PC-3 (cell line): ENCODE results near the gene GTF2F2. TPM values are rescaled to one million over a fixed set of nuclear protein-coding genes. Genes with fewer than 3 reads are reported as not detected.
A peak's percentile ranks its signal among the peaks of the same experiment; 100 is the strongest.

Experiments
- ATAC-seq: fragments of 200-7000 bp; cut with Tn5 transposase; 2 replicates; pipeline ENCODE4 v1.9.1; 2020; ENCODE audit warnings: mild to moderate bottlenecking, moderate library complexity
- BruUV-seq: library from RNA; stranded (reverse); fragments of 400-500 nt; replicated peaks from 2 replicates; lab custom pipeline; 2021; lab: Mats Ljungman, UMichigan
- CTCF ChIA-PET: fragments of 300-600 bp; sonication (Branson Sonifier 250); formaldehyde crosslinking; loops from one replicate; lab custom pipeline; 2022; ENCODE audit warnings: antibody characterized with exemption; lab: Charles Lee
- POLR2A ChIA-PET: fragments of 300-600 bp; sonication (Branson Sonifier 250); formaldehyde crosslinking; loops from one replicate; lab custom pipeline; 2022; ENCODE audit warnings: antibody characterized with exemption; ENCODE audit not compliant: unreplicated experiment; lab: Charles Lee
- DNase-seq: peaks from one replicate; pipeline ENCODE4 v3.0.0-alpha.2; 2015
- H2AFZ ChIP-seq: fragments of 300-600 bp; sonication (generic); 2 replicates; pipeline ENCODE4 v1.6.0; 2016; ENCODE audit warnings: antibody characterized with exemption, low read length
- H3F3A ChIP-seq: fragments of 300-600 bp; sonication (generic); one replicate; pipeline ENCODE4 v1.6.0; 2017; ENCODE audit warnings: antibody characterized with exemption, low read length, control low read depth, mild to moderate bottlenecking; ENCODE audit not compliant: unreplicated experiment
- H3K27ac ChIP-seq: fragments of 300-600 bp; sonication (generic); 2 replicates; pipeline ENCODE4 v1.5.1; 2016; ENCODE audit warnings: mild to moderate bottlenecking, low read length
- H3K27me3 ChIP-seq: fragments of 300-600 bp; sonication (generic); 2 replicates; pipeline ENCODE4 v1.6.1; 2016; ENCODE audit warnings: low read length, mixed read lengths
- H3K36me3 ChIP-seq: fragments of 300-600 bp; sonication (generic); 2 replicates; pipeline ENCODE4 v1.6.1; 2016; ENCODE audit warnings: low read depth, mixed run types, low read length, mixed read lengths
- H3K4me1 ChIP-seq: fragments of 300-600 bp; sonication (generic); 2 replicates; pipeline ENCODE4 v1.5.1; 2016; ENCODE audit warnings: low read length; ENCODE audit not compliant: insufficient read depth
- H3K4me2 ChIP-seq: fragments of 300-600 bp; sonication (generic); 2 replicates; pipeline ENCODE4 v1.6.0; 2016; ENCODE audit warnings: low read length
- H3K4me3 ChIP-seq: fragments of 300-600 bp; sonication (generic); 2 replicates; pipeline ENCODE4 v1.5.1; 2016; ENCODE audit warnings: mild to moderate bottlenecking, low read length, mixed read lengths
- H3K79me2 ChIP-seq: fragments of 300-600 bp; sonication (generic); 2 replicates; pipeline ENCODE4 v1.6.1; 2017; ENCODE audit warnings: low read length, mixed read lengths
- H3K9ac ChIP-seq: fragments of 300-600 bp; sonication (generic); 2 replicates; pipeline ENCODE4 v1.6.0; 2016; ENCODE audit warnings: mild to moderate bottlenecking, low read length
- H3K9me2 ChIP-seq: fragments of 300-600 bp; sonication (generic); replicated peaks from 2 replicates; pipeline ENCODE4 v1.6.1; 2016; ENCODE audit warnings: mixed run types, low read length, mixed read lengths
- H3K9me3 ChIP-seq: fragments of 300-600 bp; sonication (generic); 2 replicates; pipeline ENCODE4 v1.6.1; 2016; ENCODE audit warnings: low read length, mixed read lengths
- H4K20me1 ChIP-seq: fragments of 300-600 bp; sonication (generic); 2 replicates; pipeline ENCODE4 v1.6.1; 2016; ENCODE audit warnings: low read length, mixed read lengths
- CTCF ChIP-seq: fragments of 300-600 bp; sonication (generic); conservative IDR thresholded peaks from 2 replicates; pipeline ENCODE4 v1.5.1; 2017; ENCODE audit warnings: antibody characterized with exemption, low read depth, mild to moderate bottlenecking, low read length
- EZH2 ChIP-seq: fragments of 300-600 bp; sonication (generic); IDR thresholded peaks from one replicate; pipeline ENCODE4 v1.6.1; 2017; ENCODE audit warnings: antibody characterized with exemption, mild to moderate bottlenecking, low read length; ENCODE audit not compliant: unreplicated experiment
- EZH2phosphoT487 ChIP-seq: fragments of 300-600 bp; sonication (generic); IDR thresholded peaks from 2 replicates; pipeline ENCODE4 v1.6.1; 2018; ENCODE audit warnings: mild to moderate bottlenecking, antibody characterized with exemption, low read length, borderline replicate concordance
- intact Hi-C: fragments of 100-400 bp; cut with micrococcal nuclease; formaldehyde crosslinking; loops from 2 replicates; pipeline ENCODE4 v1.9.0; 2023
- total RNA-seq: library from RNA; depleted of rRNA; stranded (reverse); fragments of >200 nt; gene quantifications from 2 replicates; pipeline ENCODE4 v1.2.3, GENCODE V29; 2014

The GTF2F2 gene
- total RNA-seq, 1 experiment from 2014 or later: 28.3 TPM

GRCh38 chr13:45120967-45121831 lies 889 bp downstream of the GTF2F2 start:
- POLR2A ChIA-PET: interaction anchor here (0.5 to 0.6 kb wide), 2 partner anchors 104 to 146 kb away, joined by 3 to 4 read pairs; no protein-coding TSS in a partner anchor
- peaks cover 58% of the 10 kb centered on the region for H3K79me2 ChIP-seq
- DNase-seq (peak; percentile 30), ATAC-seq (peak; percentile 5; the same call in 1 of the 2 replicates)
- H4K20me1 ChIP-seq: peaks cover 24% of the 10 kb centered on the region
- no TSS peak for BruUV-seq
- H2AFZ ChIP-seq: peak overlapping the region; percentile 98; the same call in 1 of the 2 replicates
- peak overlapping the region; percentile 99 for H3K4me3 ChIP-seq
- no peaks in the 10 kb centered on the region for H3K36me3 ChIP-seq
- H3K27ac ChIP-seq: peak overlapping the region; percentile 83
- CTCF ChIA-PET: interaction anchor here (1.4 kb wide), 1 partner anchor 41 kb away, joined by 3 read pairs; no protein-coding TSS in a partner anchor
- H3K9me2 ChIP-seq: no peaks in the 10 kb centered on the region
- peak overlapping the region; percentile 89 for H3K4me2 ChIP-seq
- H3K9ac ChIP-seq: peak overlapping the region; percentile 98
- no peaks in the 10 kb centered on the region for H3K27me3 ChIP-seq
- H3K4me1 ChIP-seq: peaks cover 13% of the 10 kb centered on the region
- no peaks in the 10 kb centered on the region for H3K9me3 ChIP-seq
- intact Hi-C loops: loop anchor here (1.0 to 2.0 kb wide), 4 partner anchors 38 to 160 kb away; no protein-coding TSS in a partner anchor
- H3F3A ChIP-seq: no peaks in the 10 kb centered on the region
- TF ChIP-seq CTCF: peak; percentile 42
- no peak for TF ChIP-seq EZH2phosphoT487

GRCh38 chr13:45122941-45123340 lies 2.6 kb downstream of the GTF2F2 start:
- ChIA-PET POLR2A (no interaction called here), CTCF (no interaction called here)
- peaks cover 74% of the 10 kb centered on the region for H3K79me2 ChIP-seq
- DNase-seq: no peak
- no peak overlapping the region for H3K4me3 ChIP-seq
- no peaks in the 10 kb centered on the region for H3K27me3 ChIP-seq
- no peak for ATAC-seq
- no peak overlapping the region for H3K9ac ChIP-seq
- no peaks in the 10 kb centered on the region for H3K9me2 ChIP-seq
- H3K4me2 ChIP-seq: no peak overlapping the region
- H3K27ac ChIP-seq: no peak overlapping the region
- TF ChIP-seq EZH2 (no peak), CTCF (no peak), EZH2phosphoT487 (no peak)
- no peaks in the 10 kb centered on the region for H3K9me3 ChIP-seq
- H3K36me3 ChIP-seq: no peaks in the 10 kb centered on the region
- peaks cover 13% of the 10 kb centered on the region for H3K4me1 ChIP-seq
- H3F3A ChIP-seq: no peaks in the 10 kb centered on the region
- no TSS peak for BruUV-seq
- H2AFZ ChIP-seq: no peak overlapping the region
- peaks cover 24% of the 10 kb centered on the region for H4K20me1 ChIP-seq
- intact Hi-C loops: no loop called here
